Measurements from ENCODE around the gene GDPD3. TPM values are rescaled to one million over a fixed set of nuclear protein-coding genes. Genes with fewer than 3 reads are reported as not detected.

The GDPD3 gene
- total RNA-seq, 1 experiment from 2014 or later, result 3.8 TPM

- Histone ChIP-seq H3K4ac (ENCODE audit: low read depth, low read length) (no peak overlapping the region), H3K9ac (ENCODE audit: extremely low read depth, insufficient read length, low read length) (no peak overlapping the region), H2BK15ac (ENCODE audit: low read depth, low read length) (no peak overlapping the region), H3K14ac (ENCODE audit: insufficient read depth, low read length) (no peak overlapping the region), H3K79me1 (ENCODE audit: insufficient read depth, low read depth, low read length, poor library complexity, severe bottlenecking) (no peaks in the 10 kb centered on the region), H3K27me3 (ENCODE audit: insufficient read depth, low read length) (no peaks in the 10 kb centered on the region), H3K18ac (ENCODE audit: insufficient read length, low read depth, low read length) (no peak overlapping the region), H4K20me1 (ENCODE audit: control insufficient read depth, insufficient read depth, insufficient read length) (no peaks in the 10 kb centered on the region), H2BK20ac (ENCODE audit: low read depth, low read length, poor library complexity, severe bottlenecking) (no peak overlapping the region), H3K27ac (ENCODE audit: insufficient read length, low read depth, low read length) (no peak overlapping the region), H4K5ac (ENCODE audit: insufficient read length, low read depth, low read length) (no peak overlapping the region), H4K91ac (ENCODE audit: insufficient read length, low read depth, low read length) (no peak overlapping the region), H2AK5ac (ENCODE audit: insufficient read length, low read length) (no peak overlapping the region), H2BK120ac (ENCODE audit: low read depth, low read length, poor library complexity, severe bottlenecking) (no peak overlapping the region), H3K79me2 (ENCODE audit: insufficient read depth, low read length) (no peaks in the 10 kb centered on the region), H3K23ac (ENCODE audit: insufficient read length, low read depth, low read length) (no peak overlapping the region), H3K56ac (ENCODE audit: insufficient read length, low read depth, low read length) (no peak overlapping the region), H3K4me2 (ENCODE audit: insufficient read depth, insufficient read length, low read length) (no peak overlapping the region), H3K4me1 (ENCODE audit: insufficient read depth, low read length) (no peaks in the 10 kb centered on the region), H2BK12ac (ENCODE audit: insufficient read length, low read depth, low read length) (no peak overlapping the region), H2BK5ac (ENCODE audit: insufficient read length, low read length) (no peak overlapping the region), H3K9me3 (ENCODE audit: control insufficient read depth, low read depth, low read length) (no peaks in the 10 kb centered on the region), H2AFZ (ENCODE audit: low read length) (no peak overlapping the region), H4K8ac (replicated peaks; ENCODE audit: insufficient read length, low read depth, low read length) (no peak overlapping the region), H3T11ph (ENCODE audit: low read length) (no peak overlapping the region), H3K23me2 (ENCODE audit: insufficient read length, low read depth, low read length, poor library complexity, severe bottlenecking) (no peaks in the 10 kb centered on the region)
- TF ChIP-seq CTCF (conservative IDR thresholded peaks at IDR 0.05), result no peak
- no peak overlapping the region for H3K27ac Mint-ChIP-seq
- H3K9me3 Mint-ChIP-seq, result peaks cover 13 to 19% of the 10 kb centered on the region in 2 experiments
- H3K27me3 Mint-ChIP-seq (ENCODE audit: low read depth), result peaks cover 13% of the 10 kb centered on the region
- no CpG with 5 or more reads among the region's 5 CpGs for WGBS (ENCODE audit: extremely low coverage, insufficient read length, low lambda C conversion rate)
- H3K36me3 Mint-ChIP-seq (ENCODE audit: insufficient read depth in 1 of 3, low read depth in 3 of 3), result peaks cover 0 to 2% (median 0%) of the 10 kb centered on the region in 3 experiments; a peak in 2 of 7 replicates
- DNase-seq, result no peak
- H3K4me3 Mint-ChIP-seq, result no peak overlapping the region
- H3K4me1 Mint-ChIP-seq, result no peaks in the 10 kb centered on the region
Measured at GRCh38 chr16:30149250-30149930, 36.1 kb upstream of the GDPD3 start.

Data from H9 (cell line).